Neural cell (in vitro differentiated cells): Measurements from ENCODE around the gene ATP2C2. TPM values are rescaled to one million over a fixed set of nuclear protein-coding genes. Genes with fewer than 3 reads are reported as not detected.

Source experiments
- H2AFZ ChIP-seq: fragments of 200-600, 300-800 bp; sonication (generic), shearing (Covaris generic); 2 replicates; pipeline ENCODE4 v1.6.0; 2014; ENCODE audit warnings: low read depth, mild to moderate bottlenecking, antibody characterized with exemption, low read length, moderate library complexity
- H3F3A ChIP-seq: fragments of 200-600 bp; shearing (Covaris generic); 2 replicates; pipeline ENCODE4 v1.6.1; 2016; ENCODE audit warnings: mild to moderate bottlenecking, moderate library complexity, mixed read lengths, antibody characterized with exemption, low read length; ENCODE audit not compliant: insufficient read depth, poor library complexity, severe bottlenecking
- H3K27ac ChIP-seq: fragments of 200-600, 300-800 bp; sonication (generic), shearing (Covaris generic); 2 replicates; pipeline ENCODE4 v1.5.1; 2014; ENCODE audit warnings: mild to moderate bottlenecking, low read length, moderate library complexity
- H3K27me3 ChIP-seq: fragments of 300-800, 200-600 bp; sonication (generic), shearing (Covaris generic); 2 replicates; pipeline ENCODE4 v1.6.0; 2014; ENCODE audit warnings: mild to moderate bottlenecking, low read depth, low read length, moderate library complexity; ENCODE audit not compliant: insufficient read depth
- H3K36me3 ChIP-seq: fragments of 300-800, 200-600 bp; sonication (generic), shearing (Covaris generic); 2 replicates; pipeline ENCODE4 v1.5.1; 2014; ENCODE audit warnings: mild to moderate bottlenecking, antibody characterized with exemption, low read length, moderate library complexity; ENCODE audit not compliant: insufficient read depth
- H3K4me2 ChIP-seq: fragments of 300-800, 200-600 bp; sonication (generic), shearing (Covaris generic); 2 replicates; pipeline ENCODE4 v1.6.0; 2014; ENCODE audit warnings: mild to moderate bottlenecking, low read length
- H3K4me3 ChIP-seq: fragments of 300-800, 200-600 bp; sonication (generic), shearing (Covaris generic); 2 replicates; pipeline ENCODE4 v1.5.1; 2014; ENCODE audit warnings: mild to moderate bottlenecking, low read length, moderate library complexity
- H3K79me2 ChIP-seq: fragments of 200-600 bp; shearing (Covaris generic); replicated peaks from 2 replicates; pipeline ENCODE4 v1.6.0; 2014; ENCODE audit warnings: mild to moderate bottlenecking, low read length, moderate library complexity; ENCODE audit not compliant: insufficient read depth
- H3K9ac ChIP-seq: fragments of 300-800, 200-600 bp; sonication (generic), shearing (Covaris generic); 2 replicates; pipeline ENCODE4 v1.6.1; 2016; ENCODE audit warnings: mild to moderate bottlenecking, low read length, mixed read lengths
- H3K9me2 ChIP-seq: fragments of 200-600 bp; shearing (Covaris generic); 2 replicates; pipeline ENCODE4 v1.6.1; 2016; ENCODE audit warnings: mild to moderate bottlenecking, low read length, mixed read lengths; ENCODE audit not compliant: insufficient read depth
- H3K9me3 ChIP-seq: fragments of 200-600, 300-800 bp; sonication (generic), shearing (Covaris generic); 2 replicates; pipeline ENCODE4 v1.6.1; 2016; ENCODE audit warnings: mild to moderate bottlenecking, mixed run types, low read length, moderate library complexity, mixed read lengths
- H4K20me1 ChIP-seq: fragments of 200-600 bp; shearing (Covaris generic); 2 replicates; pipeline ENCODE4 v1.6.1; 2016; ENCODE audit warnings: mild to moderate bottlenecking, mixed run types; ENCODE audit not compliant: insufficient read depth
- CTCF ChIP-seq: fragments of 450-650 bp; IDR thresholded peaks from 2 replicates; pipeline ENCODE4 v1.5.1; 2014; ENCODE audit warnings: antibody characterized with exemption, mild to moderate bottlenecking, moderate library complexity; ENCODE audit not compliant: poor library complexity, severe bottlenecking
- EP300 ChIP-seq: fragments of 450-650 bp; conservative IDR thresholded peaks from 2 replicates; pipeline ENCODE4 v1.6.1; 2014; ENCODE audit warnings: antibody characterized with exemption, mild to moderate bottlenecking, moderate library complexity; ENCODE audit not compliant: poor library complexity, severe bottlenecking
- EZH2 ChIP-seq: fragments of 200-600, 300-800 bp; shearing (Covaris generic), sonication (generic); IDR thresholded peaks from 2 replicates; pipeline ENCODE4 v1.6.1; 2014; ENCODE audit warnings: antibody characterized with exemption, low read length, borderline replicate concordance, mild to moderate bottlenecking; ENCODE audit not compliant: insufficient read depth, poor library complexity, severe bottlenecking
- MXI1 ChIP-seq: fragments of 450-650 bp; conservative IDR thresholded peaks from 2 replicates; pipeline ENCODE4 v1.6.1; 2014; ENCODE audit warnings: antibody characterized with exemption, mild to moderate bottlenecking; ENCODE audit not compliant: poor library complexity, severe bottlenecking
- POLR2AphosphoS5 ChIP-seq: IDR thresholded peaks from 2 replicates; pipeline ENCODE4 v1.6.1; 2012
- RAD21 ChIP-seq: fragments of 450-650 bp; conservative IDR thresholded peaks from 2 replicates; pipeline ENCODE4 v1.6.1; 2014; ENCODE audit warnings: antibody characterized with exemption, mild to moderate bottlenecking, moderate library complexity
- REST ChIP-seq: IDR thresholded peaks from 2 replicates; pipeline ENCODE4 v1.6.1; 2012; ENCODE audit warnings: borderline replicate concordance
- SMC3 ChIP-seq: fragments of 450-650 bp; conservative IDR thresholded peaks from 2 replicates; pipeline ENCODE4 v1.6.1; 2014; ENCODE audit warnings: antibody characterized with exemption, mild to moderate bottlenecking, moderate library complexity; ENCODE audit not compliant: poor library complexity
- TAF1 ChIP-seq: IDR thresholded peaks from 2 replicates; pipeline ENCODE4 v1.6.1; 2012; ENCODE audit warnings: low read depth
- polyA plus RNA-seq: library from polyadenylated mRNA; depleted of rRNA; stranded (reverse); fragments of >200 nt; gene quantifications from 2 replicates; pipeline ENCODE4 v1.2.3, GENCODE V29; 2014

ATP2C2 gene
- polyA plus RNA-seq, 1 donor from 2014 or later = not detected

DNA sequence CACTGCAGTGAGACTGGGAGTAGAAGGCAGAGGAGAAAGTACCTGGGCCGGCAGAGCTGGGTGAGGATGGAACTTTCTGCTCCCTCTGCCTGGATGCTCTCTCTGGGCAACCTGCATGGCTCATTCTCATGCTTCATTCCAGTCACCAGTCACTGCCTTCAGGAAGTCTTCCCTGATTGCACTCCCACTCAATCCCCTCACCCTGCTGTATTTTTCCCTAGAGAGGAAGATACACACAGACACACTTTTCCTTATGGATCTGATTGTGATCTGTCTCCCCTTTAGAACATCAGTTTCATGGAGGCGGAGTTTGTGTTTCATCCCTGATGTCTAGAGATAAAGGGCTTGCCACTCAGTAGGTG lies 91.2 kb downstream of the ATP2C2 start:
- no peaks in the 10 kb centered on the region for H3K9me2 ChIP-seq

DNA sequence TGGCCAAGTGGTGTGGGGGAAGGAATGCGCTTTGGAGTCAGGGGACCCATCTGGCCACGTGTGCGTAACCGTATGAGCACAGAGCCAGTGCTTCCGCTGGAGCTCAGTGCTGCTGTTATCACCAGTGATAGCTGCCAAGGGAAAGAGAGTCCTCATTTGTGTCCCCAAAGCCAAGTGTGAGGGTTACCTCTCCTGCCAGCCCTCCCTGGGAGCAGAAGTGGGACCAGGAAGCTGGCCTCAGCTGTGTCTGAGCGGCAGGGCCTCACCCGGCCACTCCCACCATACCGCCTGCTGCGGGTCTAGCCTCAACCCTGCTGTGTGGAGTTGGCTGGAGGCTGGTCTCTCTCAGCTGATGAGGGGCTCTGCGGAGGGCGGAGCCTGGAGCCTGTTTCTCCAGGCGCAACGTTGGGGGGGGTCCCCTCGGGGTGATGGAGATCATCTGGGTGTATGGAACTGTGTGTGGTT lies 91.6 kb downstream of the ATP2C2 start:
- no peaks in the 10 kb centered on the region for H3K9me2 ChIP-seq
- no peaks in the 10 kb centered on the region for H3K9me3 ChIP-seq
- no peak overlapping the region for H2AFZ ChIP-seq
- no peaks in the 10 kb centered on the region for H3K36me3 ChIP-seq
- H3F3A ChIP-seq = no peaks in the 10 kb centered on the region
- H3K9ac ChIP-seq = no peak overlapping the region
- H3K27me3 ChIP-seq = no peaks in the 10 kb centered on the region
- no peak overlapping the region for H3K4me3 ChIP-seq
- H3K79me2 ChIP-seq = no peaks in the 10 kb centered on the region
- H4K20me1 ChIP-seq = no peaks in the 10 kb centered on the region
- no peak overlapping the region for H3K27ac ChIP-seq
- H3K4me2 ChIP-seq = no peak overlapping the region
- no peak for TF ChIP-seq MXI1
- TF ChIP-seq TAF1 = no peak
- no peak for TF ChIP-seq SMC3
- no peak for TF ChIP-seq REST
- TF ChIP-seq RAD21 = no peak
- no peak for TF ChIP-seq EP300
- no peak for TF ChIP-seq CTCF

More for the DNA sequence above, 91.2 kb downstream of the ATP2C2 start:
- H3K4me2 ChIP-seq = no peak overlapping the region
- no peaks in the 10 kb centered on the region for H3K79me2 ChIP-seq
- no peak overlapping the region for H3K9ac ChIP-seq
- TF ChIP-seq EP300 (no peak), REST (no peak), CTCF (no peak), RAD21 (no peak), POLR2AphosphoS5 (no peak), TAF1 (no peak), MXI1 (no peak), EZH2 (no peak), SMC3 (no peak)
- H3K36me3 ChIP-seq = peaks cover 2% of the 10 kb centered on the region
- H3K27me3 ChIP-seq = no peaks in the 10 kb centered on the region
- no peak overlapping the region for H2AFZ ChIP-seq
- no peak overlapping the region for H3K27ac ChIP-seq
- H3K4me3 ChIP-seq = no peak overlapping the region
- H3K9me3 ChIP-seq = no peaks in the 10 kb centered on the region
- no peaks in the 10 kb centered on the region for H3F3A ChIP-seq
- H4K20me1 ChIP-seq = no peaks in the 10 kb centered on the region
